PC-3 (cell line): ENCODE data around the gene POM121L2.

Experiments used
- EZH2 ChIP-seq: fragments of 300-600 bp; sonication (generic); IDR thresholded peaks from one replicate; pipeline ENCODE4 v1.6.1; 2017; ENCODE audit warnings: antibody characterized with exemption, mild to moderate bottlenecking, low read length; ENCODE audit not compliant: unreplicated experiment
- EZH2phosphoT487 ChIP-seq: fragments of 300-600 bp; sonication (generic); IDR thresholded peaks from 2 replicates; pipeline ENCODE4 v1.6.1; 2018; ENCODE audit warnings: mild to moderate bottlenecking, antibody characterized with exemption, low read length, borderline replicate concordance
- TF ChIP-seq, protein P1 (sequence below): fragments of 300-600 bp; sonication (generic); conservative IDR thresholded peaks from 2 replicates; pipeline ENCODE4 v1.5.1; 2017; ENCODE audit warnings: antibody characterized with exemption, low read depth, mild to moderate bottlenecking, low read length

DNA sequence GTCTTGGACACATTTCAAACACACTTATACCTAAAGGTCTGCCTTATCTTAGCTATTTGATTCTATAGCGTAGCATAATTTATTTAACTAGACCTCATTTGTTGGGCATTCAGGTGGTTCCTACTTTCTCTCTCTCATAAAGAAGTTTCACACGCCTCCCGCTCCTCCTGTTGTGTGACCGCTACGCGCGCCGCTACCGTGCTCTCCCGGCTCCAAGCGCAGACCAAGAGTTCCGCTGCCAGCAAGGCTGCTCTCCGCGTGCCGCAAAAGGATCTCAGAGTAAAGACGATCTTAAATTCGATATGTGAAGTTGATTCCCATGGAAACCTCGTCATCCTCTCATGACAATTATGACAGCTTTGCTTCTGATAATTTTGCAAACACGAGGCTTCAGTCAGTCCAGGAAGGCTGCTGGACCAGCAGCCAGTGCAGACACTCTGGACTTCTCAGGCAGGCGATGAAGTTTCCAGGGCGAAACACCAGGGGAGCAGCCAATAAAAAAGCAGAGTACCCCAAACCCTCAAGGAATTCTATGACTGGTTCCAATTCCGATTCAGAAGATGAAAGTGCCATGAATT, 44.1 kb downstream of the POM121L2 start:
- TF ChIP-seq, protein P1, sequence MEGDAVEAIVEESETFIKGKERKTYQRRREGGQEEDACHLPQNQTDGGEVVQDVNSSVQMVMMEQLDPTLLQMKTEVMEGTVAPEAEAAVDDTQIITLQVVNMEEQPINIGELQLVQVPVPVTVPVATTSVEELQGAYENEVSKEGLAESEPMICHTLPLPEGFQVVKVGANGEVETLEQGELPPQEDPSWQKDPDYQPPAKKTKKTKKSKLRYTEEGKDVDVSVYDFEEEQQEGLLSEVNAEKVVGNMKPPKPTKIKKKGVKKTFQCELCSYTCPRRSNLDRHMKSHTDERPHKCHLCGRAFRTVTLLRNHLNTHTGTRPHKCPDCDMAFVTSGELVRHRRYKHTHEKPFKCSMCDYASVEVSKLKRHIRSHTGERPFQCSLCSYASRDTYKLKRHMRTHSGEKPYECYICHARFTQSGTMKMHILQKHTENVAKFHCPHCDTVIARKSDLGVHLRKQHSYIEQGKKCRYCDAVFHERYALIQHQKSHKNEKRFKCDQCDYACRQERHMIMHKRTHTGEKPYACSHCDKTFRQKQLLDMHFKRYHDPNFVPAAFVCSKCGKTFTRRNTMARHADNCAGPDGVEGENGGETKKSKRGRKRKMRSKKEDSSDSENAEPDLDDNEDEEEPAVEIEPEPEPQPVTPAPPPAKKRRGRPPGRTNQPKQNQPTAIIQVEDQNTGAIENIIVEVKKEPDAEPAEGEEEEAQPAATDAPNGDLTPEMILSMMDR: no peak
- TF ChIP-seq EZH2: no peak
- no peak for TF ChIP-seq EZH2phosphoT487
